Gastrocnemius medialis (tissue), 4 donors: ENCODE data around the gene SNCA.

Experiments
- POLR2A ChIP-seq, 2 donors: fragments of 450-650 bp; IDR thresholded peaks; one replicate each; pipeline ENCODE4 v1.6.1; 2017; ENCODE audit warnings: antibody characterized with exemption in 2 of 2, mild to moderate bottlenecking in 2 of 2, moderate library complexity in 2 of 2
- TF ChIP-seq, protein P1 (sequence below), 5 experiments: fragments of 450-650 bp in 3 of 5; fragments of 200-600 bp in 2 of 5; sonication (generic) in 2 of 5; IDR thresholded peaks in 4 of 5; conservative IDR thresholded peaks in 1 of 5; 1 replicate in 4 of 5; 2 replicates in 1 of 5; pipeline ENCODE4 v1.5.1; 2016 to 2019; ENCODE audit warnings: antibody characterized with exemption in 5 of 5, mild to moderate bottlenecking in 3 of 5, moderate library complexity in 3 of 5

DNA sequence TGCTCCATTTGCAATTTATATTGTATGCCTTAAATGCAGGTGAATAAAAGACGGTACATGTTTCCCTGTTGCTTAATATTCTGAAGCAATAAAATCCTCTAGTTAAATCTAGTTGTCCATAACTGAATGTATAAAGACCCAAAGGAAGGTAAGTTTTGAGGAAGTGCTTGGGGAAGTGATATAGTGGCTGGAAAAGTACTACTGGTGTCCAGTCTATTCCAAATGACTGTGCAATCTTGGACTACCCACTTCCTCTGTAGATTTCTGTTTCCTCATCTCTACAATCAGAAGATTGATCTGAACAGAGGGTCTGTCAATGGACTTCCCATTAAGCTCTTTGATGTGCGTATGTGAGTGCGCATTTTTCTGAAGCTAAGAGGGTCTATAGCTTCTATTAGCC, 17.0 kb downstream of the SNCA start:
- no peak for TF ChIP-seq POLR2A (IDR thresholded peaks at IDR 0.05)
- TF ChIP-seq, protein P1, sequence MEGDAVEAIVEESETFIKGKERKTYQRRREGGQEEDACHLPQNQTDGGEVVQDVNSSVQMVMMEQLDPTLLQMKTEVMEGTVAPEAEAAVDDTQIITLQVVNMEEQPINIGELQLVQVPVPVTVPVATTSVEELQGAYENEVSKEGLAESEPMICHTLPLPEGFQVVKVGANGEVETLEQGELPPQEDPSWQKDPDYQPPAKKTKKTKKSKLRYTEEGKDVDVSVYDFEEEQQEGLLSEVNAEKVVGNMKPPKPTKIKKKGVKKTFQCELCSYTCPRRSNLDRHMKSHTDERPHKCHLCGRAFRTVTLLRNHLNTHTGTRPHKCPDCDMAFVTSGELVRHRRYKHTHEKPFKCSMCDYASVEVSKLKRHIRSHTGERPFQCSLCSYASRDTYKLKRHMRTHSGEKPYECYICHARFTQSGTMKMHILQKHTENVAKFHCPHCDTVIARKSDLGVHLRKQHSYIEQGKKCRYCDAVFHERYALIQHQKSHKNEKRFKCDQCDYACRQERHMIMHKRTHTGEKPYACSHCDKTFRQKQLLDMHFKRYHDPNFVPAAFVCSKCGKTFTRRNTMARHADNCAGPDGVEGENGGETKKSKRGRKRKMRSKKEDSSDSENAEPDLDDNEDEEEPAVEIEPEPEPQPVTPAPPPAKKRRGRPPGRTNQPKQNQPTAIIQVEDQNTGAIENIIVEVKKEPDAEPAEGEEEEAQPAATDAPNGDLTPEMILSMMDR (IDR thresholded peaks at IDR 0.05 in 4 of 5, conservative IDR thresholded peaks at IDR 0.05 in 1 of 5) = no peak
